ENCODE results near the gene PKM. TPM values are rescaled to one million over a fixed set of nuclear protein-coding genes. Genes with fewer than 3 reads are reported as not detected.

PKM gene
- total RNA-seq, 1 experiment from 2014 or later: 1,026 TPM

DNA sequence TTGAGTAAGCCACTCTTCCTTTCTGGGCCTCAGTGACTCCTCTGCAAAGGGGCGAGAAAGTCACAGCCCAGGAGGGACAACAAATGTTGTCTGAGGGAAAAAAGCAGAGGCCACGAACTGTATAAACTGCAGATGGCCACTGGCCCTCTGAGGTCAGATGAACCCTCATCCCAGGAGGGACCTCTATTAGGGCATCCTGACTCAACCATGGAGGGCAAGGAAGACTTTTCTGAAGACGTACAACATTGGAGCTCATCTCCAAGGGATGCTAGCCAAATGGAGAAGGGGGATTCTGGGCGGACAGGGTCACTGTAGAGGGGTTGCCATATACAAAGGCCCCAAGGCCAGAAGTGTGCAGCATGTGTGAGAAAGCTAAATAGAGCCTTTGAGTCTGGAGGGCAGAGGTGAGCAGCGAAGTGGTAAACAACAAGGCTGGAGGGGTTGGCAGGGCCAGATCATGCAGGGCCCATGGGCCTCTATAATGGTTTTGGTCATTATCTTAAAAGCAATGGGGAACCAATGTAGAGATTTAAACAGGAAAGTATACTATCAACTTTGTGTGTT lies 50.1 kb downstream of the PKM start:
- H3K27me3 Mint-ChIP-seq (ENCODE audit: low read depth): peaks cover 29% of the 10 kb centered on the region
- no peak overlapping the region for H3K4me3 Mint-ChIP-seq
- Histone ChIP-seq H4K91ac (ENCODE audit: insufficient read length, low read depth, low read length) (no peak overlapping the region), H2BK15ac (ENCODE audit: low read depth, low read length) (no peak overlapping the region), H4K20me1 (ENCODE audit: control insufficient read depth, insufficient read depth, insufficient read length) (no peaks in the 10 kb centered on the region), H2BK5ac (ENCODE audit: insufficient read length, low read length) (no peak overlapping the region), H3K4ac (ENCODE audit: low read depth, low read length) (no peak overlapping the region), H3K4me1 (ENCODE audit: insufficient read depth, low read length) (no peaks in the 10 kb centered on the region), H3K79me1 (ENCODE audit: insufficient read depth, low read depth, low read length, poor library complexity, severe bottlenecking) (no peaks in the 10 kb centered on the region), H3K27ac (ENCODE audit: insufficient read length, low read depth, low read length) (no peak overlapping the region), H2BK20ac (ENCODE audit: low read depth, low read length, poor library complexity, severe bottlenecking) (no peak overlapping the region), H3K14ac (ENCODE audit: insufficient read depth, low read length) (peak overlapping the region; percentile 41; the same call in 1 of the 2 replicates), H2AK5ac (ENCODE audit: insufficient read length, low read length) (no peak overlapping the region), H2BK12ac (ENCODE audit: insufficient read length, low read depth, low read length) (no peak overlapping the region), H4K5ac (ENCODE audit: insufficient read length, low read depth, low read length) (no peak overlapping the region), H3K23me2 (ENCODE audit: insufficient read length, low read depth, low read length, poor library complexity, severe bottlenecking) (no peaks in the 10 kb centered on the region), H3K23ac (ENCODE audit: insufficient read length, low read depth, low read length) (no peak overlapping the region), H3K79me2 (ENCODE audit: insufficient read depth, low read length) (no peaks in the 10 kb centered on the region), H3K27me3 (ENCODE audit: insufficient read depth, low read length) (no peaks in the 10 kb centered on the region), H3K9ac (ENCODE audit: extremely low read depth, insufficient read length, low read length) (no peak overlapping the region), H2AFZ (ENCODE audit: low read length) (no peak overlapping the region), H3K4me2 (ENCODE audit: insufficient read depth, insufficient read length, low read length) (no peak overlapping the region), H3K9me3 (ENCODE audit: control insufficient read depth, low read depth, low read length) (no peaks in the 10 kb centered on the region), H3T11ph (ENCODE audit: low read length) (no peak overlapping the region), H2BK120ac (ENCODE audit: low read depth, low read length, poor library complexity, severe bottlenecking) (no peak overlapping the region), H3K18ac (ENCODE audit: insufficient read length, low read depth, low read length) (no peak overlapping the region), H3K56ac (ENCODE audit: insufficient read length, low read depth, low read length) (no peak overlapping the region), H4K8ac (replicated peaks; ENCODE audit: insufficient read length, low read depth, low read length) (no peak overlapping the region)
- no peaks in the 10 kb centered on the region for H3K9me3 Mint-ChIP-seq
- TF ChIP-seq, protein P1, sequence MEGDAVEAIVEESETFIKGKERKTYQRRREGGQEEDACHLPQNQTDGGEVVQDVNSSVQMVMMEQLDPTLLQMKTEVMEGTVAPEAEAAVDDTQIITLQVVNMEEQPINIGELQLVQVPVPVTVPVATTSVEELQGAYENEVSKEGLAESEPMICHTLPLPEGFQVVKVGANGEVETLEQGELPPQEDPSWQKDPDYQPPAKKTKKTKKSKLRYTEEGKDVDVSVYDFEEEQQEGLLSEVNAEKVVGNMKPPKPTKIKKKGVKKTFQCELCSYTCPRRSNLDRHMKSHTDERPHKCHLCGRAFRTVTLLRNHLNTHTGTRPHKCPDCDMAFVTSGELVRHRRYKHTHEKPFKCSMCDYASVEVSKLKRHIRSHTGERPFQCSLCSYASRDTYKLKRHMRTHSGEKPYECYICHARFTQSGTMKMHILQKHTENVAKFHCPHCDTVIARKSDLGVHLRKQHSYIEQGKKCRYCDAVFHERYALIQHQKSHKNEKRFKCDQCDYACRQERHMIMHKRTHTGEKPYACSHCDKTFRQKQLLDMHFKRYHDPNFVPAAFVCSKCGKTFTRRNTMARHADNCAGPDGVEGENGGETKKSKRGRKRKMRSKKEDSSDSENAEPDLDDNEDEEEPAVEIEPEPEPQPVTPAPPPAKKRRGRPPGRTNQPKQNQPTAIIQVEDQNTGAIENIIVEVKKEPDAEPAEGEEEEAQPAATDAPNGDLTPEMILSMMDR (conservative IDR thresholded peaks at IDR 0.05): no peak
- WGBS (ENCODE audit: extremely low coverage, insufficient read length, low lambda C conversion rate): no CpG with 5 or more reads among the region's 5 CpGs
- no peak overlapping the region for H3K27ac Mint-ChIP-seq
- H3K4me1 Mint-ChIP-seq: peaks cover 13 to 17% of the 10 kb centered on the region in 2 experiments
- no peak for DNase-seq
- H3K36me3 Mint-ChIP-seq (ENCODE audit: insufficient read depth in 1 of 3, low read depth in 3 of 3): no peaks in the 10 kb centered on the region
